H1 (cell line): Measurements from ENCODE around the gene CACNG5. TPM values are rescaled to one million over a fixed set of nuclear protein-coding genes. Genes with fewer than 3 reads are reported as not detected.

Experiments
- CTCF ChIA-PET: fragments of 300-600 bp; sonication (Branson Sonifier 250); formaldehyde crosslinking; loops from one replicate; lab custom pipeline; 2021; ENCODE audit not compliant: partially characterized antibody; lab: Charles Lee
- POLR2A ChIA-PET: fragments of 300-600 bp; sonication (Branson Sonifier 250); formaldehyde crosslinking; loops from one replicate; lab custom pipeline; 2021; ENCODE audit warnings: inconsistent platforms; ENCODE audit not compliant: partially characterized antibody; lab: Charles Lee
- DNase-seq, 2 experiments: peaks; one replicate each; pipeline versions ENCODE4 v3.0.0 to v3.0.0-alpha.2; 2010 to 2022; ENCODE audit warnings: low spot score in 2 of 2, low read depth in 1 of 2, mixed read lengths in 1 of 2
- FAIRE-seq: peaks from 2 replicates; lab custom pipeline; 2011; peaks lifted over from hg19 to GRCh38; lab: Jason Lieb, UNC
- H2AFZ ChIP-seq: 2 replicates; pipeline ENCODE4 v1.8.1; 2012; ENCODE audit warnings: low read length, inconsistent platforms
- H2AK5ac ChIP-seq: 2 replicates; pipeline ENCODE4 v1.6.1; 2013; ENCODE audit warnings: low read depth, low read length
- H2BK120ac ChIP-seq: replicated peaks from 2 replicates; pipeline ENCODE3; 2013; ENCODE audit warnings: low read depth, low read length, inconsistent platforms
- H2BK12ac ChIP-seq: 2 replicates; pipeline ENCODE4 v1.6.1; 2013; ENCODE audit warnings: low read depth, low read length
- H2BK15ac ChIP-seq: 2 replicates; pipeline ENCODE4 v1.6.1; 2013; ENCODE audit warnings: low read length
- H2BK20ac ChIP-seq: 2 replicates; pipeline ENCODE4 v1.6.1; 2013; ENCODE audit warnings: low read length
- H2BK5ac ChIP-seq: 2 replicates; pipeline ENCODE4 v1.6.1; 2013; ENCODE audit warnings: low read depth, low read length
- H3K14ac ChIP-seq: 2 replicates; pipeline ENCODE4 v1.6.1; 2013; ENCODE audit warnings: inconsistent platforms; ENCODE audit not compliant: insufficient read length
- H3K18ac ChIP-seq: 2 replicates; pipeline ENCODE4 v1.6.1; 2013; ENCODE audit warnings: low read length; ENCODE audit errors: extremely low read depth
- H3K23ac ChIP-seq: 2 replicates; pipeline ENCODE4 v1.6.1; 2013; ENCODE audit warnings: inconsistent platforms; ENCODE audit not compliant: insufficient read length
- H3K23me2 ChIP-seq: 2 replicates; pipeline ENCODE4 v1.6.1; 2013; ENCODE audit warnings: low read depth, low read length
- H3K27ac ChIP-seq: 2 replicates; pipeline ENCODE4 v1.6.1; 2011; ENCODE audit warnings: low read depth, low read length, inconsistent platforms
- H3K27me3 ChIP-seq, 4 experiments: replicated peaks in 1 of 4; 1 replicate in 1 of 4; 2 replicates in 3 of 4; pipeline versions ENCODE4 v1.6.1 to v1.8.1; 2011 to 2013; ENCODE audit warnings: low read length in 3 of 4, mild to moderate bottlenecking in 3 of 4, inconsistent platforms in 2 of 4, mixed read lengths in 2 of 4, moderate library complexity in 1 of 4; ENCODE audit not compliant: control insufficient read depth in 3 of 4, insufficient read depth in 3 of 4; ENCODE audit errors: extremely low read depth in 1 of 4
- H3K36me3 ChIP-seq, 4 experiments: 2 replicates each; pipeline versions ENCODE4 v1.6.1 to v1.8.1; 2011 to 2013; ENCODE audit warnings: mild to moderate bottlenecking in 4 of 4, low read length in 3 of 4, moderate library complexity in 2 of 4, control low read depth in 1 of 4, inconsistent platforms in 1 of 4; ENCODE audit not compliant: insufficient read depth in 4 of 4, control insufficient read depth in 2 of 4
- H3K4ac ChIP-seq: replicated peaks from 2 replicates; pipeline ENCODE3; 2013; ENCODE audit warnings: low read length, low read depth, mixed read lengths, inconsistent platforms; ENCODE audit not compliant: insufficient read length
- H3K4me1 ChIP-seq, 4 experiments: replicated peaks in 1 of 4; 1 replicate in 1 of 4; 2 replicates in 3 of 4; pipeline versions ENCODE4 v1.6.1 to v1.8.1; 2011 to 2013; ENCODE audit warnings: low read length in 3 of 4, inconsistent platforms in 2 of 4, mixed read lengths in 1 of 4; ENCODE audit not compliant: insufficient read depth in 4 of 4, control insufficient read depth in 3 of 4
- H3K4me2 ChIP-seq, 2 experiments: 2 replicates each; pipeline versions ENCODE4 v1.6.1 to v1.8.1; 2011 to 2013; ENCODE audit warnings: low read depth in 2 of 2, low read length in 2 of 2, control low read depth in 1 of 2, inconsistent platforms in 1 of 2, mild to moderate bottlenecking in 1 of 2; ENCODE audit not compliant: insufficient read depth in 1 of 2
- H3K4me3 ChIP-seq, 4 experiments: fragments of 200-600, 300-600 bp in 1 of 4; sonication (generic), shearing (Covaris generic), sonication (Bioruptor Twin) in 1 of 4; 2 replicates each; pipeline versions ENCODE4 v1.5.1 to v1.8.1; 2011 to 2016; ENCODE audit warnings: low read length in 4 of 4, low read depth in 3 of 4, control low read depth in 2 of 4, inconsistent platforms in 2 of 4, mild to moderate bottlenecking in 2 of 4, mixed read lengths in 1 of 4, moderate library complexity in 1 of 4; ENCODE audit not compliant: insufficient read depth in 2 of 4; ENCODE audit errors: extremely low read depth in 1 of 4
- H3K56ac ChIP-seq: replicated peaks from 2 replicates; pipeline ENCODE3; 2013; ENCODE audit warnings: low read depth, mild to moderate bottlenecking, mixed read lengths, low read length, inconsistent platforms; ENCODE audit not compliant: insufficient read length
- H3K79me1 ChIP-seq: 2 replicates; pipeline ENCODE4 v1.6.1; 2013; ENCODE audit warnings: low read depth, low read length, control low read depth
- H3K79me2 ChIP-seq, 2 experiments: 2 replicates each; pipeline versions ENCODE4 v1.6.1 to v1.8.1; 2012 to 2013; ENCODE audit warnings: low read length in 2 of 2, mild to moderate bottlenecking in 2 of 2, inconsistent platforms in 1 of 2; ENCODE audit not compliant: insufficient read depth in 2 of 2, control insufficient read depth in 1 of 2
- H3K9ac ChIP-seq, 4 experiments: replicated peaks in 1 of 4; 1 replicate in 1 of 4; 2 replicates in 3 of 4; pipeline versions ENCODE4 v1.6.1 to v1.8.1; 2011 to 2013; ENCODE audit warnings: low read depth in 3 of 4, low read length in 3 of 4, control low read depth in 2 of 4, mild to moderate bottlenecking in 2 of 4, moderate library complexity in 2 of 4, inconsistent platforms in 1 of 4; ENCODE audit errors: extremely low read depth in 1 of 4
- H3K9me3 ChIP-seq, 2 experiments: 2 replicates each; pipeline versions ENCODE4 v1.6.1 to v1.8.1; 2012 to 2013; ENCODE audit warnings: mild to moderate bottlenecking in 2 of 2, moderate library complexity in 2 of 2, control low read depth in 1 of 2, inconsistent platforms in 1 of 2, low read depth in 1 of 2, low read length in 1 of 2, mixed read lengths in 1 of 2; ENCODE audit not compliant: insufficient read depth in 2 of 2
- H4K20me1 ChIP-seq, 2 experiments: replicated peaks in 1 of 2; 2 replicates each; pipeline versions ENCODE3 to v1.8.1; 2011 to 2013; ENCODE audit warnings: inconsistent platforms in 2 of 2, low read length in 2 of 2, mild to moderate bottlenecking in 1 of 2; ENCODE audit not compliant: insufficient read depth in 2 of 2, control insufficient read depth in 1 of 2
- H4K5ac ChIP-seq: 2 replicates; pipeline ENCODE4 v1.6.1; 2013; ENCODE audit warnings: low read length, low read depth, mixed read lengths, inconsistent platforms; ENCODE audit not compliant: insufficient read length
- H4K8ac ChIP-seq: 2 replicates; pipeline ENCODE4 v1.8.0; 2013; ENCODE audit warnings: mild to moderate bottlenecking, moderate library complexity, low read length, inconsistent platforms; ENCODE audit not compliant: insufficient read depth; ENCODE audit errors: extremely low read depth
- H4K91ac ChIP-seq: replicated peaks from 2 replicates; pipeline ENCODE3; 2013; ENCODE audit warnings: low read length, mixed read lengths, inconsistent platforms; ENCODE audit not compliant: insufficient read length
- CHD2 ChIP-seq: IDR thresholded peaks from 2 replicates; pipeline ENCODE4 v1.6.1; 2012; ENCODE audit warnings: low read length, improper control_type of control experiment
- GTF2F1 ChIP-seq: IDR thresholded peaks from 2 replicates; pipeline ENCODE4 v1.6.1; 2012; ENCODE audit warnings: low read depth, low read length, improper control_type of control experiment, borderline replicate concordance
- HDAC6 ChIP-seq: IDR thresholded peaks from one replicate; pipeline ENCODE4 v1.7.1; 2012; ENCODE audit warnings: low read depth, mild to moderate bottlenecking, inconsistent platforms, low read length, moderate library complexity
- TAF7 ChIP-seq: optimal IDR thresholded peaks from 2 replicates; pipeline ENCODE3; 2011; ENCODE audit warnings: low read depth, mild to moderate bottlenecking, inconsistent platforms, low read length, moderate library complexity, borderline replicate concordance
- TBP ChIP-seq: IDR thresholded peaks from 2 replicates; pipeline ENCODE4 v1.6.1; 2011; ENCODE audit warnings: low read depth, low read length, improper control_type of control experiment
- USF2 ChIP-seq: IDR thresholded peaks from 2 replicates; pipeline ENCODE4 v1.6.1; 2011; ENCODE audit warnings: low read length, improper control_type of control experiment
- ZNF274 ChIP-seq: IDR thresholded peaks from 2 replicates; pipeline ENCODE4 v1.7.0; 2012; ENCODE audit warnings: low read length, borderline replicate concordance; ENCODE audit errors: extremely low read depth
- WGBS, 2 experiments: shearing (Covaris generic) in 1 of 2; methylation state at CpG; one replicate each; pipeline versions ENCODE4 v1.1.6 to v1.1.7; 2013 to 2015; ENCODE audit warnings: low lambda C conversion rate in 2 of 2, mixed read lengths in 2 of 2, inconsistent platforms in 1 of 2, low coverage in 1 of 2, missing lambda C conversion rate in 1 of 2; ENCODE audit not compliant: insufficient replicate concordance in 2 of 2, insufficient coverage in 1 of 2, insufficient read length in 1 of 2; ENCODE audit errors: extremely low coverage in 1 of 2, missing lambda C conversion rate in 1 of 2; 5-methylcytosine and 5-hydroxymethylcytosine counted together
- polyA plus RNA-seq, 7 experiments: library from polyadenylated mRNA; depleted of rRNA in 3 of 7; stranded (reverse) in 5 of 7; unstranded in 2 of 7; fragments of >200 nt in 5 of 7; fragments of 200-250 nt in 2 of 7; gene quantifications; 1 replicate in 5 of 7; 2 replicates in 1 of 7; 4 replicates in 1 of 7; pipeline versions ENCODE4 v1.2.1 to v1.2.3, GENCODE V29; 2011 to 2013; ENCODE audit warnings: missing spikeins in 2 of 7, mixed read lengths in 2 of 7
- total RNA-seq: library from RNA; stranded (reverse); fragmentation: NEBNext Ultra II Directional; extraction: Animal tissue kit (Norgen Biotek cat#: 25700); gene quantifications from 2 replicates; pipeline ENCODE4 v1.2.1, GENCODE V29; 2021

The CACNG5 gene
- total and polyA plus RNA-seq, 2 of the 8 experiments (the other 6 are each of a cell fraction or from before 2014, with no cell fraction given), result 2.2 to 3.1 TPM

GRCh38 chr17:66910651-66911285 lies 75.9 kb downstream of the CACNG5 start:
- no peak overlapping the region for H3K23ac ChIP-seq
- H4K20me1 ChIP-seq, result peaks cover 0 to under 1% of the 10 kb centered on the region in 2 experiments
- FAIRE-seq, result no peak
- no peak overlapping the region for H3K27ac ChIP-seq
- no peaks in the 10 kb centered on the region for H3K79me2 ChIP-seq
- H3K4ac ChIP-seq, result no peak overlapping the region
- no peak overlapping the region for H4K5ac ChIP-seq
- H3K9ac ChIP-seq, result no peak overlapping the region
- no peak overlapping the region for H3K14ac ChIP-seq
- H2AFZ ChIP-seq, result no peak overlapping the region
- H3K4me3 ChIP-seq, result no peak overlapping the region
- H2BK20ac ChIP-seq, result no peak overlapping the region
- no peak overlapping the region; the same call in 1 of the 2 replicates for H2BK12ac ChIP-seq
- H3K79me1 ChIP-seq, result no peaks in the 10 kb centered on the region
- no peak overlapping the region; the same call in none of the 2 replicates for H4K8ac ChIP-seq
- H3K4me2 ChIP-seq, result no peak overlapping the region
- H3K27me3 ChIP-seq, result peaks cover 0 to 6% (median 2%) of the 10 kb centered on the region in 4 experiments; a peak in 1 of 7 replicates
- H2BK15ac ChIP-seq, result no peak overlapping the region
- 87% methylated on average over 18 of the region's 18 CpGs; no CpG with 5 or more reads in 1 of the 2 experiments for WGBS, 2 experiments
- CTCF ChIA-PET, result interaction anchor here (0.5 to 2.2 kb wide), 8 partner anchors 34 to 1975 kb away, joined by 3 to 5 read pairs (median 3); no protein-coding TSS in a partner anchor
- H3K36me3 ChIP-seq, result no peaks in the 10 kb centered on the region
- no peaks in the 10 kb centered on the region for H3K4me1 ChIP-seq
- no peak overlapping the region for H3K18ac ChIP-seq
- H3K56ac ChIP-seq, result no peak overlapping the region
- DNase-seq, result no peak
- H2BK5ac ChIP-seq, result no peak overlapping the region
- no peak overlapping the region for H2BK120ac ChIP-seq
- POLR2A ChIA-PET, result interaction anchor here (0.8 kb wide), 1 partner anchor 8 kb away, joined by 4 read pairs; no protein-coding TSS in a partner anchor
- H4K91ac ChIP-seq, result no peak overlapping the region
- no peak overlapping the region for H2AK5ac ChIP-seq
- H3K9me3 ChIP-seq, result no peaks in the 10 kb centered on the region
- no peaks in the 10 kb centered on the region; the same call in 1 of the 2 replicates for H3K23me2 ChIP-seq
- TF ChIP-seq USF2 (no peak), ZNF274 (no peak), CHD2 (no peak), GTF2F1 (no peak), TAF7 (no peak), HDAC6 (no peak), TBP (no peak)
